ENCODE data around the gene NUS1. TPM values are rescaled to one million over a fixed set of nuclear protein-coding genes. Genes with fewer than 3 reads are reported as not detected.

The NUS1 gene
- total and polyA plus RNA-seq, 2 experiments from 2014 or later, result 34.6 to 69.0 TPM

- no peak for ATAC-seq
These were observed 8.4 kb upstream of the NUS1 start for GRCh38 chr6:117666881-117667280.

More at GRCh38 chr6:117666881-117667280, 8.4 kb upstream of the NUS1 start:
- Mint-ChIP-seq H3K36me3 (ENCODE audit: low read depth) (peaks cover 50% of the 10 kb centered on the region), H3K27ac (no peak overlapping the region), H3K4me1 (no peaks in the 10 kb centered on the region), H3K27me3 (ENCODE audit: insufficient read depth, low read depth, poor library complexity) (no peaks in the 10 kb centered on the region), H3K4me3 (no peak overlapping the region), H3K9me3 (peaks cover 21% of the 10 kb centered on the region)
- TF ChIP-seq CREB1 (CRISPR knock-in tag; IDR thresholded peaks at IDR 0.05; ENCODE audit: low read depth), result no peak
- no peak for TF ChIP-seq NANOG (IDR thresholded peaks at IDR 0.05; ENCODE audit: borderline replicate concordance)
- no peak for TF ChIP-seq ZNF331 (CRISPR knock-in tag; IDR thresholded peaks at IDR 0.05; ENCODE audit: low read depth)
- TF ChIP-seq ETS1 (IDR thresholded peaks at IDR 0.05), result no peak
- TF ChIP-seq ZNF462 (CRISPR knock-in tag; IDR thresholded peaks at IDR 0.05), result no peak
- TF ChIP-seq, protein P1, sequence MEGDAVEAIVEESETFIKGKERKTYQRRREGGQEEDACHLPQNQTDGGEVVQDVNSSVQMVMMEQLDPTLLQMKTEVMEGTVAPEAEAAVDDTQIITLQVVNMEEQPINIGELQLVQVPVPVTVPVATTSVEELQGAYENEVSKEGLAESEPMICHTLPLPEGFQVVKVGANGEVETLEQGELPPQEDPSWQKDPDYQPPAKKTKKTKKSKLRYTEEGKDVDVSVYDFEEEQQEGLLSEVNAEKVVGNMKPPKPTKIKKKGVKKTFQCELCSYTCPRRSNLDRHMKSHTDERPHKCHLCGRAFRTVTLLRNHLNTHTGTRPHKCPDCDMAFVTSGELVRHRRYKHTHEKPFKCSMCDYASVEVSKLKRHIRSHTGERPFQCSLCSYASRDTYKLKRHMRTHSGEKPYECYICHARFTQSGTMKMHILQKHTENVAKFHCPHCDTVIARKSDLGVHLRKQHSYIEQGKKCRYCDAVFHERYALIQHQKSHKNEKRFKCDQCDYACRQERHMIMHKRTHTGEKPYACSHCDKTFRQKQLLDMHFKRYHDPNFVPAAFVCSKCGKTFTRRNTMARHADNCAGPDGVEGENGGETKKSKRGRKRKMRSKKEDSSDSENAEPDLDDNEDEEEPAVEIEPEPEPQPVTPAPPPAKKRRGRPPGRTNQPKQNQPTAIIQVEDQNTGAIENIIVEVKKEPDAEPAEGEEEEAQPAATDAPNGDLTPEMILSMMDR (conservative IDR thresholded peaks at IDR 0.05; ENCODE audit: low read depth in 2 of 2), result no peak
- TF ChIP-seq STAT1 (IDR thresholded peaks at IDR 0.05; ENCODE audit: unreplicated experiment), result no peak
- no peak for TF ChIP-seq ZNF114 (CRISPR knock-in tag; IDR thresholded peaks at IDR 0.05)
- TF ChIP-seq POLR2AphosphoS5 (IDR thresholded peaks at IDR 0.05; ENCODE audit: low read depth), result no peak
- no peak for TF ChIP-seq REST (IDR thresholded peaks at IDR 0.05; ENCODE audit: unreplicated experiment)
- TF ChIP-seq EZH2phosphoT487 (IDR thresholded peaks at IDR 0.05; ENCODE audit: unreplicated experiment), result no peak
- no peak for TF ChIP-seq EZH2 (IDR thresholded peaks at IDR 0.05; ENCODE audit: low read depth, unreplicated experiment)
- Histone ChIP-seq H3F3A (replicated peaks; ENCODE audit: low read depth) (no peaks in the 10 kb centered on the region), H2AFZ (no peak overlapping the region), H3K27ac (ENCODE audit: low read depth) (no peak overlapping the region), H3K4me2 (no peak overlapping the region), H3K27me3 (ENCODE audit: insufficient read depth) (no peaks in the 10 kb centered on the region), H4K20me1 (replicated peaks; ENCODE audit: insufficient read depth) (no peaks in the 10 kb centered on the region), H3K4me3 (no peak overlapping the region), H3K79me2 (replicated peaks; ENCODE audit: insufficient read depth) (peaks cover 4% of the 10 kb centered on the region; the same call in 1 of the 2 replicates), H3K9me2 (ENCODE audit: insufficient read depth) (no peaks in the 10 kb centered on the region), H3K36me3 (ENCODE audit: insufficient read depth) (no peaks in the 10 kb centered on the region), H3K4me1 (ENCODE audit: insufficient read depth) (no peaks in the 10 kb centered on the region)
- DNase-seq (ENCODE audit: low spot score), result no peak
